HUES6 (cell line): Measurements from ENCODE around the gene MSRB1.
"Not testable (repeated sequence)": the region's sequence is repeated elsewhere in the genome, so short reads cannot be mapped to it uniquely, and the experiment has no call there.

Experiments
- H3K27ac ChIP-seq: 2 replicates; pipeline ENCODE4 v1.7.0; 2013; ENCODE audit warnings: low read depth, mild to moderate bottlenecking, low read length, inconsistent platforms
- H3K27me3 ChIP-seq: 2 replicates; pipeline ENCODE4 v1.6.1; 2013; ENCODE audit warnings: low read length; ENCODE audit not compliant: control insufficient read depth, insufficient read depth
- H3K36me3 ChIP-seq: 2 replicates; pipeline ENCODE4 v1.6.1; 2013; ENCODE audit warnings: low read length; ENCODE audit not compliant: control insufficient read depth, insufficient read depth
- H3K4me1 ChIP-seq: 2 replicates; pipeline ENCODE4 v1.6.1; 2013; ENCODE audit warnings: low read length; ENCODE audit not compliant: control insufficient read depth, insufficient read depth
- H3K4me3 ChIP-seq: 2 replicates; pipeline ENCODE4 v1.5.1; 2013; ENCODE audit warnings: low read depth, low read length
- H3K9ac ChIP-seq: one replicate; pipeline ENCODE4 v1.6.1; 2013; ENCODE audit warnings: mild to moderate bottlenecking, low read length
- H3K9me3 ChIP-seq: 2 replicates; pipeline ENCODE4 v1.6.1; 2013; ENCODE audit warnings: low read depth, low read length; ENCODE audit not compliant: control insufficient read depth, insufficient read depth

The MSRB1 gene

GRCh38 chr16:1932050-1933028 lies 10.7 kb downstream of the MSRB1 start:
- Histone ChIP-seq H3K27ac (no peak overlapping the region), H3K9ac (no peak overlapping the region), H3K27me3 (peaks cover 7% of the 10 kb centered on the region), H3K36me3 (no peaks in the 10 kb centered on the region), H3K4me1 (no peaks in the 10 kb centered on the region; the same call in 1 of the 2 replicates), H3K4me3 (no peak overlapping the region), H3K9me3 (no peaks in the 10 kb centered on the region)

- no peak overlapping the region for H3K27ac ChIP-seq
- no peaks in the 10 kb centered on the region for H3K9me3 ChIP-seq
- no peak overlapping the region for H3K9ac ChIP-seq
- no peaks in the 10 kb centered on the region for H3K36me3 ChIP-seq
- H3K27me3 ChIP-seq: peaks cover 7% of the 10 kb centered on the region
- no peak overlapping the region for H3K4me3 ChIP-seq
- peaks cover 9% of the 10 kb centered on the region; the same call in 1 of the 2 replicates for H3K4me1 ChIP-seq
These were observed 12.7 kb downstream of the MSRB1 start for GRCh38 chr16:1930338-1930720.

GRCh38 chr16:1929578-1930337 lies 13.2 kb downstream of the MSRB1 start:
- Histone ChIP-seq H3K4me3 (peak overlapping the region; percentile 55), H3K27ac (no peak overlapping the region), H3K9ac (no peak overlapping the region), H3K4me1 (peaks cover 13% of the 10 kb centered on the region; the same call in 1 of the 2 replicates), H3K36me3 (no peaks in the 10 kb centered on the region), H3K9me3 (no peaks in the 10 kb centered on the region), H3K27me3 (peaks cover 9% of the 10 kb centered on the region)

GRCh38 chr16:1929105-1929504 lies 13.9 kb downstream of the MSRB1 start:
- no peaks in the 10 kb centered on the region for H3K36me3 ChIP-seq
- H3K9me3 ChIP-seq: no peaks in the 10 kb centered on the region
- peak overlapping the region; percentile 55 for H3K4me3 ChIP-seq
- H3K27me3 ChIP-seq: peaks cover 14% of the 10 kb centered on the region
- H3K27ac ChIP-seq: no peak overlapping the region
- H3K4me1 ChIP-seq: peaks cover 18% of the 10 kb centered on the region; the same call in 1 of the 2 replicates
- no peak overlapping the region for H3K9ac ChIP-seq

GRCh38 chr16:1926271-1926670 lies 16.7 kb downstream of the MSRB1 start:
- no peak overlapping the region for H3K4me3 ChIP-seq
- H3K9ac ChIP-seq: no peak overlapping the region
- no peaks in the 10 kb centered on the region for H3K36me3 ChIP-seq
- peaks cover 29% of the 10 kb centered on the region; the same call in 1 of the 2 replicates for H3K4me1 ChIP-seq
- peaks cover 31% of the 10 kb centered on the region for H3K27me3 ChIP-seq
- no peak overlapping the region for H3K27ac ChIP-seq
- 0 out of 2 replicates have a peak, but pooled peaks cover 2% of the 10 kb centered on the region for H3K9me3 ChIP-seq

GRCh38 chr16:1924095-1924494 lies 18.9 kb downstream of the MSRB1 start:
- Histone ChIP-seq H3K27me3 (peaks cover 46% of the 10 kb centered on the region), H3K27ac (no peak overlapping the region), H3K9me3 (0 out of 2 replicates have a peak, but pooled peaks cover 2% of the 10 kb centered on the region), H3K4me3 (peak overlapping the region; percentile 38), H3K4me1 (peaks cover 41% of the 10 kb centered on the region), H3K36me3 (no peaks in the 10 kb centered on the region), H3K9ac (no peak overlapping the region)

- Histone ChIP-seq H3K27me3 (peaks cover 52% of the 10 kb centered on the region), H3K4me1 (peaks cover 46% of the 10 kb centered on the region), H3K9ac (no peak overlapping the region), H3K27ac (no peak overlapping the region), H3K9me3 (0 out of 2 replicates have a peak, but pooled peaks cover 2% of the 10 kb centered on the region), H3K4me3 (peak overlapping the region; percentile 38), H3K36me3 (no peaks in the 10 kb centered on the region)
These were observed 19.5 kb downstream of the MSRB1 start for GRCh38 chr16:1923299-1924034.

GRCh38 chr16:1922357-1922756 lies 20.6 kb downstream of the MSRB1 start:
- Histone ChIP-seq H3K9ac (no peak overlapping the region), H3K27me3 (peaks cover 62% of the 10 kb centered on the region), H3K36me3 (no peaks in the 10 kb centered on the region), H3K4me3 (no peak overlapping the region), H3K4me1 (peaks cover 51% of the 10 kb centered on the region), H3K9me3 (0 out of 2 replicates have a peak, but pooled peaks cover 2% of the 10 kb centered on the region), H3K27ac (no peak overlapping the region)

GRCh38 chr16:1920727-1921171 lies 22.2 kb downstream of the MSRB1 start:
- Histone ChIP-seq H3K9me3 (0 out of 2 replicates have a peak, but pooled peaks cover 2% of the 10 kb centered on the region), H3K9ac (no peak overlapping the region), H3K36me3 (no peaks in the 10 kb centered on the region), H3K4me1 (peaks cover 53% of the 10 kb centered on the region), H3K4me3 (peak overlapping the region; percentile 30; the same call in 1 of the 2 replicates), H3K27me3 (peaks cover 78% of the 10 kb centered on the region), H3K27ac (no peak overlapping the region)

GRCh38 chr16:1920122-1920521 lies 22.9 kb downstream of the MSRB1 start:
- H3K9ac ChIP-seq, H3K9me3 ChIP-seq: not testable (repeated sequence)

More at GRCh38 chr16:1920122-1920521, 22.9 kb downstream of the MSRB1 start:
- peaks cover 84% of the 10 kb centered on the region for H3K27me3 ChIP-seq
- peaks cover 48% of the 10 kb centered on the region for H3K4me1 ChIP-seq
- H3K27ac ChIP-seq, H3K4me3 ChIP-seq, H3K36me3 ChIP-seq: not testable (repeated sequence)
